Fibroblast of pulmonary artery (primary cell): ENCODE measurements around the gene ZYX.

ENCODE experiments used
- DNase-seq: peaks from one replicate; pipeline ENCODE4 v3.0.0-alpha.2; 2010; ENCODE audit warnings: low read depth
- H3K4me3 ChIP-seq: replicated peaks from 2 replicates; pipeline ENCODE4 v1.5.1; 2011; ENCODE audit warnings: low read depth, mild to moderate bottlenecking, control low read depth, low read length, moderate library complexity
- TF ChIP-seq, protein P1 (sequence below): IDR thresholded peaks from 2 replicates; pipeline ENCODE4 v1.5.1; 2011; ENCODE audit warnings: mild to moderate bottlenecking, control low read depth, low read length, inconsistent platforms; ENCODE audit errors: missing control alignments

Gene ZYX

GRCh38 chr7:143346018-143346417, 35.1 kb upstream of the ZYX start:
- TF ChIP-seq, protein P1, sequence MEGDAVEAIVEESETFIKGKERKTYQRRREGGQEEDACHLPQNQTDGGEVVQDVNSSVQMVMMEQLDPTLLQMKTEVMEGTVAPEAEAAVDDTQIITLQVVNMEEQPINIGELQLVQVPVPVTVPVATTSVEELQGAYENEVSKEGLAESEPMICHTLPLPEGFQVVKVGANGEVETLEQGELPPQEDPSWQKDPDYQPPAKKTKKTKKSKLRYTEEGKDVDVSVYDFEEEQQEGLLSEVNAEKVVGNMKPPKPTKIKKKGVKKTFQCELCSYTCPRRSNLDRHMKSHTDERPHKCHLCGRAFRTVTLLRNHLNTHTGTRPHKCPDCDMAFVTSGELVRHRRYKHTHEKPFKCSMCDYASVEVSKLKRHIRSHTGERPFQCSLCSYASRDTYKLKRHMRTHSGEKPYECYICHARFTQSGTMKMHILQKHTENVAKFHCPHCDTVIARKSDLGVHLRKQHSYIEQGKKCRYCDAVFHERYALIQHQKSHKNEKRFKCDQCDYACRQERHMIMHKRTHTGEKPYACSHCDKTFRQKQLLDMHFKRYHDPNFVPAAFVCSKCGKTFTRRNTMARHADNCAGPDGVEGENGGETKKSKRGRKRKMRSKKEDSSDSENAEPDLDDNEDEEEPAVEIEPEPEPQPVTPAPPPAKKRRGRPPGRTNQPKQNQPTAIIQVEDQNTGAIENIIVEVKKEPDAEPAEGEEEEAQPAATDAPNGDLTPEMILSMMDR: no peak
- H3K4me3 ChIP-seq: no peak overlapping the region
- DNase-seq: no peak

DNA sequence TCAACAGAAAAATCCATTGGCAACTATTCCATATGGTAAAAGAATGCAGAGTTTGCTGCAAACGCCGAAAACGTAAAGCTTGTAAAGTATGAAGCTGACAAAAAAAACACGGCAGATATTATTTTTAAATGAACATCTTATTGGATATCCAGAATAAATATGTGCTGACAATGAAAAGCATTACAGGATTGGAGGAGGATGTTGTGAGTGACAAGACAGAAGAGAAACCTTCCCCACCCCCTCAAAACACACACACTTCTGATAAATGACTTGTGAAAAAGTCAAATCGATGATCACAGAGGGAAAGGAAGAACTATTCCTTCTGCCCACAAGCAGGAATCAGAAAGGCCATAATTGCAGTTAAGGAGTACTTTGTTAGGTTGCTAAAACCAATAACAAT, 33.2 kb upstream of the ZYX start:
- H3K4me3 ChIP-seq: no peak overlapping the region
- DNase-seq: no peak
- TF ChIP-seq, protein P1: no peak

GRCh38 chr7:143351060-143351459, 30.1 kb upstream of the ZYX start:
- no peak overlapping the region for H3K4me3 ChIP-seq
- TF ChIP-seq, protein P1: no peak
- no peak for DNase-seq

DNA sequence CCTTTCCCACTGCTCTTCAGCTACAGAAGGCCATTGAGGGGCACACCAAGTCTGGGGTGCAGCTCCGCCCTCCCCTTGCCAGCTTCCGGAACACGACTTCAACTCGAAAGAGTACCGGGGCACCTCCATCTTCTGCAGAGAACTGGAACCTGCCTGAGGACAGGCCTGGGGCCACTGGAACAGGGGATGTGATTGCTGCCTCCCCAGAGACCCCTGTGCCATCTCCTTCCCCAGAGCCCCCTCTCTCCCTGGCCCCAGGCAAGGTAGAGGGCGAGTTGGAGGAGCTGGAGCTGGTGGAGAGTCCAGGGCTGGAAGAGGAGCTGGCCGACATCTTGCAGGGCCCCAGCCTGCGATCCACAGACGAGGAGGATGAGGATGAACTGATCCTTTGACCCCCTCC, 29.6 kb upstream of the ZYX start:
- no peak for DNase-seq
- TF ChIP-seq, protein P1: no peak
- H3K4me3 ChIP-seq: no peak overlapping the region

DNA sequence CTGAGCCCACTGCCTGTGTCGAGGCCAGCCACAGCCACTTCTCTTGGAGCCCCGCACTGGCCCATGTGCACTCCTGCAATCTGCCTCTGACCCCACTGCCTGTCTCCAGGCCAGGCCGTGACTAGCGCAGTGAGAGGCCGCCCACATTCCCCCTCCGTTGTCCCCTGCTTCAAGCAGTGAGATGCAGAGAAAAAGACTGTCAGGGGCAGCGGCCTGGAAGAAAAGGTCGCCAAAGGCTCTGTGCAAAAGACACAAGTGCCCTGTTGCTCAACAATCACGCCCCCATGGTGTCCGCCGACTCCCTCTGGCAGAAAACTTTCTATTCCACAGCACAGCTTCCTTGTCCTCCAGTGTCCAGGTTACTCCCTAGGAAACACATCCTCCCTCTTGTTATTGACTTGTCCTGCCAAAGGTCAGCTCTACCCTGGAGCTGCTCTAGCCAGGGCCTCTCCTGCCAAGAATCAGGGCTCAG, 28.6 kb upstream of the ZYX start:
- TF ChIP-seq, protein P1: no peak
- no peak for DNase-seq

GRCh38 chr7:143354376-143354775, 26.8 kb upstream of the ZYX start:
- TF ChIP-seq, protein P1: no peak
- DNase-seq: no peak
- no peak overlapping the region for H3K4me3 ChIP-seq

More for the DNA sequence above, 28.6 kb upstream of the ZYX start:
- no peak overlapping the region for H3K4me3 ChIP-seq

DNA sequence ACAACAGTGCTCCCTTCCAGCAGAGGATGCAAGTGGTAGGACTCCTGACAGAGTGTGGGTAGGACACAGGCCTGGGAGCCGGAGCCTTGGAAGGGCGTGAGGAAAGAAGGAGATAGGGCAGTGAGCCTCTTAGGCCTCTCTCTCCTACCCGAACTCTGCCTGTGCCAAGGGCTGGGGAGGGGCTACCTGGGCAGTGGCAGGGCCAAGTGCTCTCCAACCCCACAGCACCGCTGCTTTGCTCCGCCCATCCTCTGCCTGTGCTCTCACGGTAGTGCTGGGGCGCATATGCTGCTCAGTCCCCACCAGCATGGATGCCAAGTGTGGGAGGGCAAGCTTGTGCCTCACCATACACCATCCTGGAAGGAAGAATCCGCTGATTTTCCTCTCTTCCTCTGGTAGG, 26.2 kb upstream of the ZYX start:
- TF ChIP-seq, protein P1: no peak
- no peak for DNase-seq
- no peak overlapping the region for H3K4me3 ChIP-seq
